Pons (tissue), 1 donor: ENCODE data around the gene NRG3.

Experiments
- DNase-seq: peaks from one replicate; pipeline ENCODE4 v3.0.0-alpha.2; 2016; ENCODE audit warnings: low spot score

The NRG3 gene

GRCh38 chr10:82472406-82473335 lies 597.7 kb downstream of the NRG3 start:
- no peak for DNase-seq

DNA sequence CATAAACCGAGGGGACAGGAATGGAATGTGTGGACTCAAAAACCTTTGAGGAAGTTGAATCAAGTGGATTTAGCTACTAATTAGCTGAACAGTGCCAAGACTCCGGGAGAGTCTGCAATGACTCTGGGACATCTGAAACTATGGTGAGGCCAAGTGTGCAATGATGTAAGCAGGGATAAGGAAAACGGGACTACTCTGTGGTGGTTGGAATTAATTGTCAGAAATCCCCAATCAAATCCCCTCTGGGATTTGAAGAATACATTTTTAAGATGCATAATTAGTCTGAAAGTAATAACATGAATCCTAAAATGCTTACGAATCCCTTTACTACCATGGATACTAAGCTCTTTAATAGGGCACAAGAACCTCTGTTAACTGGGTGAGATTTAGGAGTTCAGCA lies 602.8 kb downstream of the NRG3 start:
- no peak for DNase-seq

DNA sequence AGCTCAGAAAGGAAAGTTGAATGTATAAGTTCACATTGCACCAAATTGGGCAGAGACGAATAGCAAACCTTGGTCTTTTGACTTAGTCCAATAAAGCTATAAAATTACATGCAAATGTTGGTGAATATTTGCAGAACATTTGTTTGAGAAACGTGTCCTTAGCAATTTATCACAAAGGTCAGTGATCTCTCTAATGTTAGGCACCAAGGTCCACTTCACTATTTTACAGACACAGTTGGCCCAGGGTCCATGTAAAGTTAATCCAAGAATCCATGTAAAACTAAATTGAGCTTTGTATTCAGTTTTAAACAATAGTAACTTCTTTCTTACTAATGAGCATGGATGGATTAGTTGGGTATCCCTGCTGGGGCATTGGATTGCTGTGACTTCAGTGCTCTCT lies 617.7 kb downstream of the NRG3 start:
- no peak for DNase-seq

DNA sequence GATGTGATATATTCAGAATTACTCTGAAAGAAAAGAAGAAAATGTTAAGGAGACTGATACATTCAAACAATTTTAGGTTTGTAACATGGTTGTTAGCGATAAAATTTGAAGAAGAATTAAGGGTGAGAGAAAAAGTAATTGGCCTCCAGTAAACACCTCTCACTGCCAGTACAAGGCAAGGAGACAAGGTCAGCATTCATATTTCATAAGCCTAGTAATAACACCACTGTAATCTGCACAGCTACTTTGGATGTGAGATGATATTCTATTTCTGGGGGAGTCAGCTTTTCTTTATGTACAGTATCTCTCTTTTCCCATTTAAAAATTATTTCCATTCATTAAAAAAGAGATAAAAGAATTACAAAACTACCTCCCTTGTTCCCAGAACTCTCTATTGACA lies 621.1 kb downstream of the NRG3 start:
- no peak for DNase-seq

- no peak for DNase-seq
Measured at GRCh38 chr10:82497439-82497838, 622.4 kb downstream of the NRG3 start.

DNA sequence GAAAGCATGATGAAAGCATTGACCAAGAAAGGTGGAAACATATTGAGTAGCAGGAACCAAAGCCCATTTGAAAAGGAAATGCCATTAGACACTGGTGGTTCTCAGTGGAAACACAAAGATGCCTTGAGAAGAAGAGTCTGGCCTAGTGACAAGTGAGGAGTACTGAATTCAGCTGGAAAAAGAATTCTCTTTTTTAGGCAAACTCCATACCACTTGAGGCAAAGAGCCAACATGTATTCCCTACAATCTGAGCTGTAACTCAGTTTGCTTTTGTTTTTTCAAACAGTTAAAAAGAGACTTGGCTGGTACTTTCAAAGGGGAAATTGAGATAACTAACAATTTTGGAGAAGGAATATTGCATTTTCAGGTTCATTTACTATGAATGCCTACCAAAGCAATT lies 624.0 kb downstream of the NRG3 start:
- DNase-seq: peak; percentile 14

- DNase-seq: no peak
Measured at GRCh38 chr10:82505009-82505408, 630.0 kb downstream of the NRG3 start.

DNA sequence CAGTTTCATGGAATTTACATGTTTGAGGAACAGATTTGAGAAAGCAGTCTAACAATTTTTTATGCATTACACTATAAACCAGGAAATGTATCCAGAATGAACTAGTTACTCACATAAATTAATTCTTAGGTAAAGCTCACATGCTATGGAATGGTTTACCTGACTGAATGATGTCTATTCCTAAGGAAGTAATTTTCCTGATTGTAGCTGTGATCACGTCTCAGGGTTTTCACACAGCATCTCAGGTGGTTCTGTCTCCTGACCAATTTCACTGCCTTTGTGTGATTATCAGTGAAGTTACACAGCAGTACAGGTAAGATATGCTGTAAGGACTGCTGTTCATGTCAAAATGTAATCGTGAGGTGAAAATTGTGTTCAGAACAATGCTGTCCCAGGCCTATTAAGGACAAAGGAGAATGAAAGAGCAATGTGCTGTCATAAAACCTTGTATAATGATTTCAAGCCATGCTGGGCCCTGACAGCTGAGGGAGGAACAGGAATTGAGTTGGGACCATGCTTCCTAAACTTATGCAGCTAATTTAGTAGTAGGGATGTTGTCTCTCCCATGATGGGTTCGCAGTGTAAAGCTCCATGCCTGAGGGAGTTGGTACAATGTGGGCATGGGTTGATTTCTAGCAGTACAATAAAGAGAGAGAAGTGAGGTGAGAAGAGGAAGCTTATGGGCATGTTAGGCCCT lies 631.8 kb downstream of the NRG3 start:
- DNase-seq: no peak

DNA sequence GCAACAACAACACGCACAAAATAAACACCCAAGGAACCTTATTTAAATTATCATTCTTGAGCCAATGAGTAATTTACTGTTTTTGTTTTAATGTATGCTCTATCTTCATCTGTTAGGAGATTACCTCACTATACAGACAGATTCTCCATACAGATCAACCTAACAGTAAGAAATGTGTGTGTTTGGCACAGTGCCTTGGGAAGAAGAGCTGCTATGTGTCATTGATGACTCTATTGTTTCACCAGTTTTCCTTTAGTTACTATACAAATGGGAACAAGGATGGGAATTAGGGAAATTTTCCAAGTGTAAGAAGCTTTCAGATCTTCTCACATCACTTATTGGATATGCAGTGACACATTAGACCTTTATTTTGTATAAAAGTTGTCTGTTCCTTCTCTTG lies 640.3 kb downstream of the NRG3 start:
- DNase-seq: no peak

GRCh38 chr10:82529062-82529461 lies 654.1 kb downstream of the NRG3 start:
- no peak for DNase-seq

- DNase-seq: no peak
Measured at GRCh38 chr10:82535457-82535856, 660.5 kb downstream of the NRG3 start.

- DNase-seq: no peak
Measured at GRCh38 chr10:82536668-82537067, 661.7 kb downstream of the NRG3 start.

DNA sequence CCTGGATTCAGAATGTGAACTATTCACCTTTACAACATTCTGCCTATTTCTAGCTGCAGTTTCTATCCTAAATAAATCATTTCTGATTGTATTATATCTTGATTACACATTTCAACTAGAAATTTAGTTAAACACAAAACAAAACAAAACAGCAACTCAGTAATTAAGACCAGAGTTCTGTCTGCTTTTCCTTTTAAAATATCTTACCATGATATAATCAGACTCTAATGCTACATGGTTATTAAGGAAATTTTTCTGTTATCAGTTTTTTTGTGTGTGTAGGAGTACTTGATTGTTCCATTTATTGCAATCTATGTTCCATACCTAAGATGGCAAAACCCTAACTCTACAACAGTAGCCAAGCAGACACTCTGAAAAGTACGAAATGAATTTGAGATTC lies 663.3 kb downstream of the NRG3 start:
- DNase-seq: no peak

- DNase-seq: no peak
Measured at GRCh38 chr10:82543631-82544030, 668.6 kb downstream of the NRG3 start.

GRCh38 chr10:82544377-82544776 lies 669.4 kb downstream of the NRG3 start:
- no peak for DNase-seq

- DNase-seq: no peak
Measured at GRCh38 chr10:82551506-82551905, 676.5 kb downstream of the NRG3 start.

DNA sequence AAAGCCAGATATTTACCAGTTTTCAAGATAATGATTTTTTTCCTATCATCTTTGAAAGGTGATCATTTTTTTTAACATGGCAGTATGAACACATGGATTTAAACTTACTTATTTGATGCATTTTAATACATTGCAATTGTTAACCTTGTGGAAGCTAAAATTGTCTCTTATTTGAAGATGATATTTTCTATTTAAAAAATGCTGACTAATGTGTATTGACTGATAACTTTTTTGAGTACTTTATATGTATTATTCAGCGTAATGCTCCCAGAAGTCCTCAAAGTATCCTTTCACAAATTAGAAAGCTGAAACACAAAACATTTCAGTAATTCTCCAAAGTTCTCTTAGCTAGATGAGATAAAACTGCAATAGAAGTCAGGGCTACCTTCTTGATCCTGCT lies 677.3 kb downstream of the NRG3 start:
- DNase-seq: no peak

DNA sequence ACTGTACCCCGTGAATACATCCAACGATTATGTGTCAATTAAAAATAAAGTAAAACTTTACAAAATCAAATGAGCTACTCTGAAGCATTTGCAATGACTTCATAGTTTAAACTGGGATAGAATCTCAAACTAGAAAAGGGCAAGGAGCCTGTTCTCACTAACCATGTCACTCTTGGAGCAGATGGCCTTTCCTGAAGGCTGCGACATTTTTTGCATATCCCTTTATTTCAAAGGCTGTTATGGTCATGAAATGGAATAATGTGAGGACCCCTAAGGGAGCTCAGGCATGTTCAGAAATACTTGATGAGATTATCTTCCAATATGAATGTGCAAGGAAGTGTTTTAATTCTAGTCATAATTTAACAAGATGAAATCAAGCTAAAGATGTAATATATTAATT lies 679.4 kb downstream of the NRG3 start:
- DNase-seq: no peak

DNA sequence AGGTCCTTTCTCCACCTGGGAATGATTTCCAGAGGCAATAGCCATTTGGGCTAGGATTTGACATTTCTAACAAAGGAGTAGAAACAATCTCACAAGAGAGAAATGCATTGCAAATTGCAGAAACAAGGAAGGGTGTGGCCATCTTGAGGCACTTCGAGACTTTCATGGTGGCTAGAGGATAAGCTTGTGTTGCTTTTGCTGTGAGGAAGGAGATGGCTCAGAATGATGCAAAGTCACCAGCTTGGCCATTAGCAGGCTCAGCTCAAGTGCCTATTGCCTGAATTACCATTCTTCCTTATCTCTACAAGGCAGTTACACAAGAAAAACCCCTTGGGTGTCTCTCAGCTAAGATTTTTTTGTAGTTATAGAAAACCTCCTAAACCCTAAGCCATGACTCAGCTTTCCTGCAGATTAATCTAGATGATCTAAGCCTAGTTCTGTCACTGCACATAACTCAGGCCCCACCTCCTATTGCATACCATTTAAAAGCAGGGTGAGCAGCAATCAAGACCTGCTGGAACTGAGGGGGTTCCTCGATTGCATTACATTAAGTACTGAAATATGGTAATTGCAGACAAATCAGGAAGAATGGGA lies 683.1 kb downstream of the NRG3 start:
- DNase-seq: no peak

DNA sequence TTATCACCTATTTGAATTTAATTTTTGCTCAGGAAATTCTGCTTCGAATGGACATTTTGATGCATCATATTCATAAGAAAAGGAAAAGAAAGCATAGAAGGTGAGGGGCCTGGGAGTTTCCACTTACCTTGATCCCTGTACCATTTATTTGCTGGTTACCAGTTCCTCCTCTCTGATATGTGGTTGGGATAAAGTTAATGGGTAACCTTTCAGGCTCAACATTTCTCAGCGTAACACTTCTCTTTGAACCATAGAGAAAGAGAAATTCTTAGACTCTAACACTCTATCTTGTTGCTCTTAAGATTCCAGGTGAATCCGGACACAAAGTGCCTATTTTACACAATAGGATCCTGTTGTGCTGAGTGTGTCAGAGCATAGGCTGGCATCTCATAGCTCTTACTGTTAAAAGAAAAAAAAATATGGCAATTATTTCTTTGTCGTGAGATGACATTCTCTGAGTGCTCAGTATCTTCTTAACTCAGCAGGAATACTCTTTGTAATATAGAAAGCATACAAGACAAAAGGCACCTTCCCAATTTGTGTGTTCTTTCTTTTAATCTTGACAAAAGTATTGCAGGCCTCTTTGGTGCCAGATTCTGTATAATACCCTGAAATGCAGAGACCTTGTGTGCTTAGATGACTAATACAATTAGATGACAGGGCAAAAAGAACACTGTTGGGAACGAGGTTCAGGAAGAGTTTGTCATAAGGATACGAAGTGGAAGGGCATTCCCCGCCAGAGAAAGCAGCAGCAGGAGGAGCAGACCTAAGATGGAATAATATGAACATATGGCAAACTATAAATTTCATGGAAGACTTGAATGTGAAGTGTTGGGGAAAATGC lies 689.6 kb downstream of the NRG3 start:
- DNase-seq: peak; percentile 3

DNA sequence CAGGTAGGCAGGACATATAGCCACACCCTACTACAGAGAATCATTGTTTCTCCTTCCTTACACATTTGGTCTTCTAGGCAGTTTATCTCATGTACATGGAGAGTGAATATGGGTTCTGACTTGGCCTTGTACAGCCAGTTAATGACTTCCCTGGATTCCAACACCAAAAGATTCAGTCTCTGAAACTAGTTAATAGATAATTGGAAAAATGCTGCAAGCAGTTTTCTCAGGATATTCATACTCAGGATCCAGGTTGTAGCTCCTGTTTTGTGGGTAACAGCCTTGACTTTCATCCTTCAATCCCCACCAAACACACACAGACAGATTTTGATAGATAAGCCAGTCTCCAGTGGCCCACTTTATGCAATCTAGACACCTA lies 690.2 kb downstream of the NRG3 start:
- DNase-seq: no peak

DNA sequence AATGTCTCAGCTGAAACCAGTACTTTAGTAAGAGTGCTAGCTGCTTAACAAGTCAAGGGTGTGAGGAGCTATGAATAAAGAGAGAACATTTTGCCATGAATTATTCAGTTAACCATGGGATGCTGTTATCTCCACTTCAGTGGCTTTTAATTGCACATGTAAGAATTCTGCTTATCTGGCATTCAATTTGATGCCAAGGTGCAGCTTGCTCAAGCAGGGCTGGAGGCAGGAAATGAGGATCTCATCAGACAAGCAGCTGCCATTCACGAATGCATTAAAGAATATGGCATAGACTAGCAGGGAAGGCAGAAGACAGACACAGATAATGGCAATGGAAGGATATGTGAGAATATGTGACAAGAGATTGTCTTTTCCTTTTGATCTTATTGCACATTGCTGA lies 697.8 kb downstream of the NRG3 start:
- DNase-seq: no peak
